Suprapubic skin (tissue), 3 donors: Measurements from ENCODE around the gene CNTNAP1.

Experiments used
- POLR2AphosphoS5 ChIP-seq, 3 donors: sonication (generic); formaldehyde crosslinking; IDR thresholded peaks; one replicate each; pipeline ENCODE4 v1.6.1; 2017; ENCODE audit warnings: antibody characterized with exemption in 3 of 3
- TF ChIP-seq, protein P1 (sequence below), 2 donors: fragments of 200-600 bp in 1 of 2; fragments of 450-650 bp in 1 of 2; sonication (generic) in 1 of 2; IDR thresholded peaks; one replicate each; pipeline ENCODE4 v1.5.1; 2016 to 2019; ENCODE audit warnings: antibody characterized with exemption in 2 of 2, mild to moderate bottlenecking in 1 of 2, moderate library complexity in 1 of 2

- TF ChIP-seq, protein P1, sequence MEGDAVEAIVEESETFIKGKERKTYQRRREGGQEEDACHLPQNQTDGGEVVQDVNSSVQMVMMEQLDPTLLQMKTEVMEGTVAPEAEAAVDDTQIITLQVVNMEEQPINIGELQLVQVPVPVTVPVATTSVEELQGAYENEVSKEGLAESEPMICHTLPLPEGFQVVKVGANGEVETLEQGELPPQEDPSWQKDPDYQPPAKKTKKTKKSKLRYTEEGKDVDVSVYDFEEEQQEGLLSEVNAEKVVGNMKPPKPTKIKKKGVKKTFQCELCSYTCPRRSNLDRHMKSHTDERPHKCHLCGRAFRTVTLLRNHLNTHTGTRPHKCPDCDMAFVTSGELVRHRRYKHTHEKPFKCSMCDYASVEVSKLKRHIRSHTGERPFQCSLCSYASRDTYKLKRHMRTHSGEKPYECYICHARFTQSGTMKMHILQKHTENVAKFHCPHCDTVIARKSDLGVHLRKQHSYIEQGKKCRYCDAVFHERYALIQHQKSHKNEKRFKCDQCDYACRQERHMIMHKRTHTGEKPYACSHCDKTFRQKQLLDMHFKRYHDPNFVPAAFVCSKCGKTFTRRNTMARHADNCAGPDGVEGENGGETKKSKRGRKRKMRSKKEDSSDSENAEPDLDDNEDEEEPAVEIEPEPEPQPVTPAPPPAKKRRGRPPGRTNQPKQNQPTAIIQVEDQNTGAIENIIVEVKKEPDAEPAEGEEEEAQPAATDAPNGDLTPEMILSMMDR (IDR thresholded peaks at IDR 0.05) = no peak
- no peak for TF ChIP-seq POLR2AphosphoS5 (IDR thresholded peaks at IDR 0.05)
Observed at GRCh38 chr17:42723636-42724035, 41.3 kb downstream of the CNTNAP1 start.
